Breast epithelium (tissue), 3 donors: ENCODE results near the gene SULT2B1.

Experiments
- CTCF ChIP-seq, 3 donors: fragments of 450-650 bp; IDR thresholded peaks; one replicate each; pipeline ENCODE4 v1.5.1; 2016 to 2017; ENCODE audit warnings: antibody characterized with exemption in 3 of 3, mild to moderate bottlenecking in 3 of 3, moderate library complexity in 3 of 3
- POLR2A ChIP-seq: fragments of 450-650 bp; IDR thresholded peaks from one replicate; pipeline ENCODE4 v1.6.1; 2016; ENCODE audit warnings: antibody characterized with exemption, mild to moderate bottlenecking, moderate library complexity

GRCh38 chr19:48507911-48508439 lies 44.0 kb upstream of the SULT2B1 start:
- TF ChIP-seq CTCF (IDR thresholded peaks at IDR 0.05) (no peak), POLR2A (no peak)
